LNCaP clone FGC (cell line): Measurements from ENCODE around the gene PEX16.

ENCODE experiments used
- DNase-seq: peaks from one replicate; pipeline ENCODE4 v3.0.0-alpha.2; 2011; ENCODE audit warnings: low read depth
- H3K4me3 ChIP-seq: 2 replicates; pipeline ENCODE4 v1.5.1; 2011; ENCODE audit warnings: mild to moderate bottlenecking, low read depth, low read length, control low read depth
- CTCF ChIP-seq: IDR thresholded peaks from 2 replicates; pipeline ENCODE4 v1.5.1; 2012; ENCODE audit warnings: mild to moderate bottlenecking; ENCODE audit not compliant: control insufficient read depth, insufficient read depth; ENCODE audit errors: extremely low read depth

The PEX16 gene

GRCh38 chr11:45948356-45948755 lies 30.7 kb upstream of the PEX16 start:
- H3K4me3 ChIP-seq, result no peak overlapping the region
- no peak for DNase-seq
- no peak for TF ChIP-seq CTCF

- TF ChIP-seq CTCF, result no peak
- no peak for DNase-seq
- H3K4me3 ChIP-seq, result no peak overlapping the region
Observed at GRCh38 chr11:45947885-45948284, 30.2 kb upstream of the PEX16 start.

GRCh38 chr11:45945397-45945999 lies 27.8 kb upstream of the PEX16 start:
- H3K4me3 ChIP-seq, result no peak overlapping the region
- TF ChIP-seq CTCF, result no peak

GRCh38 chr11:45942381-45942780 lies 24.7 kb upstream of the PEX16 start:
- no peak for DNase-seq
- TF ChIP-seq CTCF, result no peak

More at GRCh38 chr11:45945397-45945999, 27.8 kb upstream of the PEX16 start:
- DNase-seq, result no peak

GRCh38 chr11:45941285-45941684 lies 23.6 kb upstream of the PEX16 start:
- no peak for DNase-seq
- no peak overlapping the region for H3K4me3 ChIP-seq
- TF ChIP-seq CTCF, result no peak

More at GRCh38 chr11:45942381-45942780, 24.7 kb upstream of the PEX16 start:
- H3K4me3 ChIP-seq, result no peak overlapping the region

GRCh38 chr11:45939836-45940235 lies 22.2 kb upstream of the PEX16 start:
- no peak for TF ChIP-seq CTCF
- H3K4me3 ChIP-seq, result no peak overlapping the region
- no peak for DNase-seq

- no peak for DNase-seq
- H3K4me3 ChIP-seq, result no peak overlapping the region
- TF ChIP-seq CTCF, result no peak
Observed at GRCh38 chr11:45937916-45938315, 20.2 kb upstream of the PEX16 start.
